GM19452 (cell line): ENCODE measurements around the gene CUX1.
"Not testable (repeated sequence)": the region's sequence is repeated elsewhere in the genome, so short reads cannot be mapped to it uniquely, and the experiment has no call there.

Experiments used
- ATAC-seq: cut with Tn5 transposase; IDR thresholded peaks from one replicate; pipeline ENCODE4 v1.9.1; 2021; ENCODE audit not compliant: unreplicated experiment

CUX1 gene

GRCh38 chr7:102039706-102040105 is 222.3 kb downstream of the CUX1 start:
- no peak for ATAC-seq

- no peak for ATAC-seq
These were observed 223.1 kb downstream of the CUX1 start for GRCh38 chr7:102040569-102040968.

- no peak for ATAC-seq
These were observed 224.7 kb downstream of the CUX1 start for GRCh38 chr7:102042016-102042656.

DNA sequence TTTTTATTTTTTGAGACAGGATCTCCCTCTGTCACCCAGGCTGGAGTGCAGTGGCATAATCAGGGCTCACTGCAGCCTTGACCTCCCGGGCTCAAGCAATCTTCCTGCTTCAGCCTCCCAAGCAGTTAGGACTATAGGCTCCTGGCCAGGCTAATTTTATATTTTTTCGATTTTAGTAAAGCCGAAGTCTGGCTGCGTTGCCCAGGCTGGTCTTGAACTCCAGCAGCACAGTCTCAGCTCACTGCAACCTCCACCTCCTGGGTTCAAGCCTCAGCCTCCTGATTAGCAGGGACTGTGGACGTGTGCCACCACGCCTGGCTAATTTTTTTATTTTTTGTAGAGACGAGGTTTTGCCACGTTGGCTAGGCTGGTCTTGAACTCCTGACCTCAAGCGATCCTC is 225.4 kb downstream of the CUX1 start:
- not testable (repeated sequence) for ATAC-seq

- no peak for ATAC-seq
These were observed 227.2 kb downstream of the CUX1 start for GRCh38 chr7:102044641-102044983.

DNA sequence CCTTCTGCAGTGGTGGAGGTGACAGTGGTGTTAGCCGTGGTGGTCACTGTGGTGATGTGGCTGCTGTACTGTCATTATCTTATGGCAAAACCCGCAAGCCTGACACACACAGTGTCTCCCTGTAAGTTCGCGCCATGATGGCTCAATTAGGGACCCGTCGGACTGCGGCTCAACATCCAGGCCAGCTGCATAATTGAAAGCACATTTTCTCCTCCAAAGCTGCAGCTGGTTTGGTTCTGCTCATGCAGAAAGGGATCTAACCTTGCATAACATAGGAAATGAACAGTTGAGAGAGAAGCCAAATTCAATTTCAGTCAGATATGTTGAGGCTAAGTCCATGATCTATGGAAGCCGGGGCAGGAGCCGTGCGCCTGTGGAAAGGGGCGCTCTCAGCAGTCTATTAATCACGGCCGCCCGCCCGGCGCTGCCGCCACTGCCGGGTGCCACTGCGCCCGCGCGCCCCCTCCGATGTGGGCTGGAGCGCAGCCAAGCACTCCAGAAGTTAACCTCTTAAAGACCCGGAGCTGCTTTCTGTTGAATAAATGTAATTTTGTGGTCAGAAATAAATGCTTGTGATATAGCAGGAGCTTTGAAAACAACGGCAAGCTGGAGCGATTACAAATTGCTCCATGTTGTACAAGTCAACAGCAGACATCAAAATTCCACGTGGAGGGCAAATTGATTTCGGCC is 227.7 kb downstream of the CUX1 start:
- no peak for ATAC-seq

DNA sequence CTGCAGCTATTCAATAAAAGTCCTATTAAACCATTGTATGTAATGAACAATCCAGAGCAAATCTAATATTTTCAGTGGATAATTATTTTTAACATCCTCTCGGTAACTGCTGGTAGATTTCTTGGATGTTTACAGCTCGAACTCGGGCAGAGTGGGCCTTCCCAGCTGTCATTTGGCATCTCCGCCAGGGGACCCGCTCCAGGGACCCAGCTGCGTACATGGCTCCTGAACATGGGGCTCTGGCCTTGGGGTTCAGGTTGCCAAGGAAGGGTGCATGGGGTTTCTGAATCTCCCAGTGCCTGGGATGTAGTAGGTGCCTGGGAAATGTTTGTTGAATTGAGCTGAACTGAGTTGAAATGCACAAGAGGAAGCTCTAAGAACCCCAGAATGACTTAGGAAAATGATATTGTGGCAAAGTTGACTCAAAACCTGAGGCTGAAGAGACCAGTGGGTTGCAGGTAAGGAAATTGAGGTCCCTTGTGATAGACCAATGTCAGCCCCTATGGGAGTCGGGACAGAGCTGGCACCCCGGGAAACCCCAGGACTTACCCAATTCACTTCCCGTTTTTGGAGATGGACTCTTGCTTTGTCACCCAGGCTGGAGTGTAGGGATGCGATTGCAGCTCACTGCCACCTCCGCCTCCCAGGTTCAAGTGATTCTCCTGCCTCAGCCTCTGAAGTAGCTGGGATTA is 228.4 kb downstream of the CUX1 start:
- ATAC-seq: no peak

GRCh38 chr7:102046373-102047117 is 229.1 kb downstream of the CUX1 start:
- ATAC-seq: no peak

GRCh38 chr7:102047167-102047566 is 229.7 kb downstream of the CUX1 start:
- ATAC-seq: no peak

GRCh38 chr7:102049765-102050164 is 232.3 kb downstream of the CUX1 start:
- ATAC-seq: no peak

- no peak for ATAC-seq
These were observed 233.5 kb downstream of the CUX1 start for GRCh38 chr7:102050864-102051460.

- ATAC-seq: not testable (repeated sequence)
These were observed 234.3 kb downstream of the CUX1 start for GRCh38 chr7:102051736-102052135.

DNA sequence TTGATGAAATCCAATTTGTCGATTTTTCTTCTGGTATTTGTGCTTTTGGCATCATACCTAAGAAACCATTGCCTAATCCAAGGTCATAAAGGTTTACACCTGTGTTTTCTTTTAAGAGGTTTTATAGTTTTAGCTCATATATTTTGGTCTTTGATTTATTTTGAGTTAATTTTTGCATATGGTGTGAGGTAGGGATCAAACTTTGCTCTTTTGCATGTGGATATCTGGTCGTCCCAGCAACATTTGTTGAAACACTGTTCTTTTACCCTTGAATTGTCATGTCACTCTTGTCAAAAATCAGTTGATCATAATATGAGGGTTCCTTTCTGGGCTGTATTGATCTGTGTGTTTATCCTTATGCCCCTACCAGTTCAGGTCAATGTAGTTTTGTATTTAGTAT is 236.7 kb downstream of the CUX1 start:
- ATAC-seq: no peak

DNA sequence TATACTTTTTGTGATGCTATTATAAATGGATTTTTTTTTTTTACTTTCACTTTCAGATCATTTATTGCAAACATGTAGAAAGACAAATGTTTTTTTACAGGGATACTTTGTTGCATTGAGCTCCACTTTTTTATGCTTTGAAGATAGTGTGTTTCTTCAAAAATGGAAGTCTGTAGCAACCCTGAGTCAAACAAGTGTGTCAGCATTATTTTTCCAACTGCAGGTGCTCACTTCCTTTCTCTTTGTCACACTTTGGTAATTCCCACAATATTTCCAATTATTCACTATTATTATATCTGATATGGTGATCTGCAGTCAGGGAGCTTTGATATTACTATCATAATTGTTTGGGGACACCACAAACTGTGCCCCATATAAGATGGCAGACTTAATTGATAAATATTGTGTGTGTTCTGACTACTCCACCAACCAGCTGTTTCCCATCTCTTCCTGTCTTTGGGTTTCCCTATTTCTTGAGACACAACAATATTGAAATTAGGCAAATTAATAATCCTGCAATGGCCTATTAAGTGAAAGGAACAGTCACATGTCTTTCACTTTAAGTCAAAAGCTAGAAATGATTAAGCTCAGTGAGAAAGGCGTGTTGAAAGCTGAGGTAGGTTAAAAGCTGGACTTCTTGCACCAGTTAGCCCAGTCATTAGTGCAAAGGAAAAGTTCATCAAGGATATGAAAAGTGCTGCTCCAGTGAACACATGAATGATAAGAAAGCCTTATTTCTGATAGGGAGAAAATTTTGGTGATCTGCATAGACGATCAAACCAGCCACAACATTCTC is 238.0 kb downstream of the CUX1 start:
- no peak for ATAC-seq

GRCh38 chr7:102059524-102059923 is 242.1 kb downstream of the CUX1 start:
- no peak for ATAC-seq

DNA sequence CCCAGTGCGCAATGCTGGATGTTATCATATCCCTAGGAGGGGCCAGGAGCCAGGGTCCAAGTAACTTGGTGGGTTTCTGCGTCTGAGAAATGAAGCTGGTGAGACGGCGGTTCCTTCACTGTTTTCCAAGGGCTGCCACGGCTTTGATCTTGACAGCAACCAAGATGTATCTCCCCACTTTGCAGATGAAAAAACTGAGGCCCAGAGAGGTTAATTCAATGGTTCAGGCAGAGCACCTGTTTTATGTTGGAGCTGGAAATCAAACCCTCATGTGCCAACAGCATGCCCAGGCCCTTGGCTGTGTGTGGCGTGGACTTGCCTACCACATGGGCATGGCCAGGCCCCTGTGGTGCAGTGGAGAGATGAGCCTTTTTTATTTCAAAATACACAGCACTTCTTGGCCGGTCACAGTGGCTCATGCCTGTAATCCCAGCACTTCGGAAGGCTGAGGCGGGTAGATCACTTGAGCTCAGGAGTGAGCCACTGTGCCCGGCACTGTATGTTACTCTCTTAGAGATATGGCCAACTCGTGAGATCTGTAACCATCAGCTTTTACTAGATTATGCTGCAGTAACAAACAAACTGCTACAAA is 244.0 kb downstream of the CUX1 start:
- no peak for ATAC-seq

GRCh38 chr7:102061981-102062390 is 244.6 kb downstream of the CUX1 start:
- ATAC-seq: peak; percentile 76

GRCh38 chr7:102063690-102064180 is 246.3 kb downstream of the CUX1 start:
- no peak for ATAC-seq

DNA sequence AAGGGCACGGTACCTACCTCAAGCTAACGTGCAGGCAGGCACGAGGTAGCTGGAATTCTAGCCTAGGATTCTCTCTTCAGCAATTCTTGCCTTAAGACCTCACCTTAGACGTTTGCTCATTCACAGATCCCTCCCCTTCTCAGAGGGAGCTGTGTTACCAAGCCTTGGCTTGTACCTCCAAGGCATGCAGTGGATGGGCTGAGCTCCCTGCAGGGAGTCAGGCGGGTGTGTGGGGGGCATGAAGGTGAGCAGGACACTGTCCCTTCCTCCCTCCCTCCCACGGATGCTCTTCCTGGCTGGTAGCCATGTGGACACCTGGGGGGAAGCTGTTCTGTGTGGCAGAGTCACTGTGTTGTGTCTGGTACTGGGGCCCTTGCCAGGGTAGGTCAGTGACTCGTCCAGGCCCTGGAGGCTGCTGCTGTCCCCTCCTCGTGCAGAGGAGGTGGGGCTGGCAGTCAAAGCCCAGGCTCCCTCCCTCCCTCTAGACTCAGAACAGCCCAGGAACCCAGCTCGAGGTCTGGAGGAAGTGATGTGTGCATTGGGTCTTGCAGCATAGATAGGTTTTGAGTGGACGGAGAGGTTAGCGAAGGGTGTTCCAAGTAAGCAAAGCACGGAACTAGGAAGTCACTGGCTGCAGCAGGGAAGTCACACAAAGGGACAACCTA is 247.1 kb downstream of the CUX1 start:
- ATAC-seq: no peak
